SK-N-SH treated with all-trans-retinoic acid at 6 μM for 48 hours (cell line): Measurements from ENCODE around the gene TFDP3.
A peak's percentile ranks its signal among the peaks of the same experiment; 100 is the strongest.

Experiments
- ATAC-seq: fragments of 200-7000 bp; cut with Tn5 transposase; 3 replicates; pipeline ENCODE4 v1.9.1; 2020; ENCODE audit warnings: mild to moderate bottlenecking, moderate library complexity
- ARNTL ChIP-seq: fragments of 450-650 bp; formaldehyde crosslinking; IDR thresholded peaks from 2 replicates; pipeline ENCODE4 v1.5.0; 2020; ENCODE audit warnings: low read depth, mild to moderate bottlenecking, moderate library complexity, borderline replicate concordance
- BACH2 ChIP-seq: fragments of 250-450 bp; sonication (Bioruptor Pico); IDR thresholded peaks from 2 replicates; pipeline ENCODE4 v1.9.0; 2021; ENCODE audit warnings: mild to moderate bottlenecking, borderline replicate concordance
- CSDC2 ChIP-seq: fragments of 250-450 bp; sonication (Bioruptor Pico); IDR thresholded peaks from 2 replicates; pipeline ENCODE4 v1.5.0; 2020; ENCODE audit warnings: mild to moderate bottlenecking, moderate library complexity
- CSRNP3 ChIP-seq: fragments of 250-450 bp; sonication (Bioruptor Pico); IDR thresholded peaks from 2 replicates; pipeline ENCODE4 v1.5.1; 2021; ENCODE audit warnings: mild to moderate bottlenecking, moderate library complexity
- ESRRG ChIP-seq: fragments of 250-450 bp; sonication (Bioruptor Pico); IDR thresholded peaks from 2 replicates; pipeline ENCODE4 v1.6.1; 2021; ENCODE audit warnings: mild to moderate bottlenecking
- GLIS3 ChIP-seq: fragments of 250-450 bp; sonication (Bioruptor Pico); IDR thresholded peaks from 2 replicates; pipeline ENCODE4 v1.5.0; 2020; ENCODE audit warnings: mild to moderate bottlenecking, moderate library complexity
- ISL1 ChIP-seq: fragments of 250-450 bp; sonication (Bioruptor Pico); IDR thresholded peaks from 2 replicates; pipeline ENCODE4 v2.1.2; 2022; ENCODE audit warnings: mild to moderate bottlenecking, moderate library complexity
- OSR1 ChIP-seq: fragments of 250-450 bp; sonication (Bioruptor Pico); IDR thresholded peaks from 2 replicates; pipeline ENCODE4 v1.8.0; 2022; ENCODE audit warnings: moderate library complexity, mild to moderate bottlenecking, inconsistent platforms
- PPARA ChIP-seq: fragments of 250-450 bp; sonication (Bioruptor Pico); IDR thresholded peaks from 2 replicates; pipeline ENCODE4 v1.5.0; 2020; ENCODE audit warnings: mild to moderate bottlenecking, borderline replicate concordance
- RARB ChIP-seq: fragments of 250-450 bp; sonication (Bioruptor Pico); IDR thresholded peaks from 2 replicates; pipeline ENCODE4 v1.8.0; 2021; ENCODE audit warnings: mild to moderate bottlenecking, moderate library complexity
- SNAI2 ChIP-seq: fragments of 250-450 bp; sonication (Bioruptor Pico); IDR thresholded peaks from 2 replicates; pipeline ENCODE4 v1.5.0; 2020; ENCODE audit warnings: mild to moderate bottlenecking, moderate library complexity
- TOX ChIP-seq: fragments of 250-450 bp; sonication (Bioruptor Pico); IDR thresholded peaks from 2 replicates; pipeline ENCODE4 v1.8.0; 2021; ENCODE audit warnings: mild to moderate bottlenecking, moderate library complexity, borderline replicate concordance
- ZC3H10 ChIP-seq: fragments of 250-450 bp; sonication (Bioruptor Pico); IDR thresholded peaks from 2 replicates; pipeline ENCODE4 v1.5.1; 2021; ENCODE audit warnings: mild to moderate bottlenecking, moderate library complexity
- ZFP3 ChIP-seq: fragments of 250-450 bp; sonication (Bioruptor Pico); IDR thresholded peaks from 2 replicates; pipeline ENCODE4 v1.5.0; 2020; ENCODE audit warnings: mild to moderate bottlenecking, moderate library complexity
- ZNF565 ChIP-seq: fragments of 450-650 bp; formaldehyde crosslinking; conservative IDR thresholded peaks from 2 replicates; pipeline ENCODE4 v1.5.0; 2020; ENCODE audit warnings: low read depth, mild to moderate bottlenecking, moderate library complexity
- ZNF70 ChIP-seq: fragments of 450-650 bp; formaldehyde crosslinking; IDR thresholded peaks from 2 replicates; pipeline ENCODE4 v1.5.0; 2020; ENCODE audit warnings: mild to moderate bottlenecking, moderate library complexity
- ZNF8 ChIP-seq: fragments of 450-650 bp; formaldehyde crosslinking; IDR thresholded peaks from 2 replicates; pipeline ENCODE4 v1.5.0; 2020; ENCODE audit warnings: mild to moderate bottlenecking, moderate library complexity
- TF ChIP-seq, protein P1 (sequence below): fragments of 250-450 bp; sonication (Bioruptor Pico); IDR thresholded peaks from 2 replicates; pipeline ENCODE4 v1.8.0; 2021; ENCODE audit warnings: low read depth, mild to moderate bottlenecking, moderate library complexity, borderline replicate concordance
- TF ChIP-seq, protein P2 (sequence below): fragments of 250-450 bp; sonication (Bioruptor Pico); IDR thresholded peaks from 2 replicates; pipeline ENCODE4 v1.5.0; 2020; ENCODE audit warnings: mild to moderate bottlenecking, moderate library complexity
- TF ChIP-seq, protein P3 (sequence below): fragments of 250-450 bp; sonication (Bioruptor Pico); IDR thresholded peaks from 2 replicates; pipeline ENCODE4 v1.5.1; 2020; ENCODE audit warnings: low read depth, mild to moderate bottlenecking, moderate library complexity

TFDP3 gene

DNA sequence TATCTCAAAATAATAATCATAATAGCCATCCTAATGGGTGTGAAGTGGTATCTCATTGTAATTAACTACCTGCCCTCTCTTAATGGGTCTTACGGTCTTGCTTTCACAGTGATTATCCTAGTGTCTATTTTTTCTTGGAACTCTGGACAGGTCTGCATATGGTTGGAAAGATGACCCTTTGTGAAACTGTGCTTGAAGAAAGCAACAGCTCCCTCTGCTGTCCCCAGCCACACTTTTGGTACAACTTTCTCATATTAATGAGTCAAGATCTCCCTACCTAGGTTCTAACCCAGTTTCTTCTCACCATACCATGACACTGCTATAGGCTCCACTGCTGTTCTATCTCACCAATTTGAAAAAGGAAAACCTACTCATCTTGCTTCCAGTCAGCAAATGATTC lies 2.4 kb downstream of the TFDP3 start:
- TF ChIP-seq RARB (CRISPR knock-in tag) (no peak), ZFP3 (CRISPR knock-in tag) (no peak), GLIS3 (CRISPR knock-in tag) (no peak), BACH2 (CRISPR knock-in tag) (no peak)
- peak; percentile 48; the same call in 1 of the 3 replicates for ATAC-seq

DNA sequence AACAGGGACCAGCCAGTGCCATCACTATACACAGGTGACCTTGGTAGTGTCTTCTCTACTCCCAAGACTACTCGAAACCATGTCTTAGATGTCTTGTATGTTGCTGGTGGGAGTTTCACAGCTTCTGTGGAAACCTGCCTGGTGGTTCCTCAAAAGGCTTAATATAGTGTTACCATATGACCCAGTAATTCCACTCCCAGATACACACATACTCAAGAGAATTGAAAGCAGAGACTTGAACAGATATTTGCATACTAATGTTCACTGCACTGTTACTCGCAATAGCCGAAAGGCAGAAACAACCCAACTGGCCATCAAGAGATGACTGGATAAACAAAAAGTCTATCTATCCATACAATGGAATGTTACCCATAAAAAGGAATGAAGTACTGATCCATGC lies 3.1 kb downstream of the TFDP3 start:
- TF ChIP-seq TOX (CRISPR knock-in tag) = no peak
- TF ChIP-seq, protein P1, sequence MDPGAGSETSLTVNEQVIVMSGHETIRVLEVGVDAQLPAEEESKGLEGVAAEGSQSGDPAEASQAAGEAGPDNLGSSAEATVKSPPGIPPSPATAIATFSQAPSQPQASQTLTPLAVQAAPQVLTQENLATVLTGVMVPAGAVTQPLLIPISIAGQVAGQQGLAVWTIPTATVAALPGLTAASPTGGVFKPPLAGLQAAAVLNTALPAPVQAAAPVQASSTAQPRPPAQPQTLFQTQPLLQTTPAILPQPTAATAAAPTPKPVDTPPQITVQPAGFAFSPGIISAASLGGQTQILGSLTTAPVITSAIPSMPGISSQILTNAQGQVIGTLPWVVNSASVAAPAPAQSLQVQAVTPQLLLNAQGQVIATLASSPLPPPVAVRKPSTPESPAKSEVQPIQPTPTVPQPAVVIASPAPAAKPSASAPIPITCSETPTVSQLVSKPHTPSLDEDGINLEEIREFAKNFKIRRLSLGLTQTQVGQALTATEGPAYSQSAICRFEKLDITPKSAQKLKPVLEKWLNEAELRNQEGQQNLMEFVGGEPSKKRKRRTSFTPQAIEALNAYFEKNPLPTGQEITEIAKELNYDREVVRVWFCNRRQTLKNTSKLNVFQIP (CRISPR knock-in tag) = no peak
- no peak for TF ChIP-seq ARNTL (CRISPR knock-in tag)
- TF ChIP-seq ZFP3 (CRISPR knock-in tag) = no peak
- TF ChIP-seq, protein P2, sequence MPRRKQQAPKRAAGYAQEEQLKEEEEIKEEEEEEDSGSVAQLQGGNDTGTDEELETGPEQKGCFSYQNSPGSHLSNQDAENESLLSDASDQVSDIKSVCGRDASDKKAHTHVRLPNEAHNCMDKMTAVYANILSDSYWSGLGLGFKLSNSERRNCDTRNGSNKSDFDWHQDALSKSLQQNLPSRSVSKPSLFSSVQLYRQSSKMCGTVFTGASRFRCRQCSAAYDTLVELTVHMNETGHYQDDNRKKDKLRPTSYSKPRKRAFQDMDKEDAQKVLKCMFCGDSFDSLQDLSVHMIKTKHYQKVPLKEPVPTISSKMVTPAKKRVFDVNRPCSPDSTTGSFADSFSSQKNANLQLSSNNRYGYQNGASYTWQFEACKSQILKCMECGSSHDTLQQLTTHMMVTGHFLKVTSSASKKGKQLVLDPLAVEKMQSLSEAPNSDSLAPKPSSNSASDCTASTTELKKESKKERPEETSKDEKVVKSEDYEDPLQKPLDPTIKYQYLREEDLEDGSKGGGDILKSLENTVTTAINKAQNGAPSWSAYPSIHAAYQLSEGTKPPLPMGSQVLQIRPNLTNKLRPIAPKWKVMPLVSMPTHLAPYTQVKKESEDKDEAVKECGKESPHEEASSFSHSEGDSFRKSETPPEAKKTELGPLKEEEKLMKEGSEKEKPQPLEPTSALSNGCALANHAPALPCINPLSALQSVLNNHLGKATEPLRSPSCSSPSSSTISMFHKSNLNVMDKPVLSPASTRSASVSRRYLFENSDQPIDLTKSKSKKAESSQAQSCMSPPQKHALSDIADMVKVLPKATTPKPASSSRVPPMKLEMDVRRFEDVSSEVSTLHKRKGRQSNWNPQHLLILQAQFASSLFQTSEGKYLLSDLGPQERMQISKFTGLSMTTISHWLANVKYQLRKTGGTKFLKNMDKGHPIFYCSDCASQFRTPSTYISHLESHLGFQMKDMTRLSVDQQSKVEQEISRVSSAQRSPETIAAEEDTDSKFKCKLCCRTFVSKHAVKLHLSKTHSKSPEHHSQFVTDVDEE = no peak
- no peak for TF ChIP-seq ZNF70 (CRISPR knock-in tag)
- no peak for TF ChIP-seq OSR1
- no peak for TF ChIP-seq CSRNP3 (CRISPR knock-in tag)
- no peak for TF ChIP-seq ISL1 (CRISPR knock-in tag)
- TF ChIP-seq RARB (CRISPR knock-in tag) = no peak
- no peak for TF ChIP-seq CSDC2 (CRISPR knock-in tag)
- no peak for TF ChIP-seq ESRRG
- no peak for TF ChIP-seq PPARA (CRISPR knock-in tag)
- TF ChIP-seq, protein P3, sequence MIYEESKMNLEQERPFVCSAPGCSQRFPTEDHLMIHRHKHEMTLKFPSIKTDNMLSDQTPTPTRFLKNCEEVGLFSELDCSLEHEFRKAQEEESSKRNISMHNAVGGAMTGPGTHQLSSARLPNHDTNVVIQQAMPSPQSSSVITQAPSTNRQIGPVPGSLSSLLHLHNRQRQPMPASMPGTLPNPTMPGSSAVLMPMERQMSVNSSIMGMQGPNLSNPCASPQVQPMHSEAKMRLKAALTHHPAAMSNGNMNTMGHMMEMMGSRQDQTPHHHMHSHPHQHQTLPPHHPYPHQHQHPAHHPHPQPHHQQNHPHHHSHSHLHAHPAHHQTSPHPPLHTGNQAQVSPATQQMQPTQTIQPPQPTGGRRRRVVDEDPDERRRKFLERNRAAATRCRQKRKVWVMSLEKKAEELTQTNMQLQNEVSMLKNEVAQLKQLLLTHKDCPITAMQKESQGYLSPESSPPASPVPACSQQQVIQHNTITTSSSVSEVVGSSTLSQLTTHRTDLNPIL (CRISPR knock-in tag) = no peak
- no peak for ATAC-seq

DNA sequence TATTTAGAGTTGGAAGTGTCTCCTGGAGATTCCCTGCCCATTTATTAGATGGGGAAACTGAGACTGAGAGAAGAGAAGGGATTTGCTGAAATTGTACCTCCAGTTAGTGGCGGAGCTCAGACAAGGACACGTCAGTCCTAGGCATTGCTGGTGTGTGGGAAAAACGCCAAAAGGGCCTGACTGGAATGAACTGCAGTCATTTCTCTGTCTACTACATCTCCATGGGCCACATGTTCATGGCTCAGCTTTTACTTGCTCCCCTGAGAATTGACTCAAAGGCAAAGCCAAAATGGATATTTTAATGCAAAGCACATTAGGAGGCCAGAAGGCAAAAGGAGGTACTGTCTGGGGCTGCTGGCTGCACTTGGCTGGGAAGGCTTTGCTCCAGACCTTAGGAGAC lies 3.9 kb downstream of the TFDP3 start:
- no peak for ATAC-seq
- no peak for TF ChIP-seq ZNF8 (CRISPR knock-in tag)
- no peak for TF ChIP-seq BACH2 (CRISPR knock-in tag)
- no peak for TF ChIP-seq ISL1 (CRISPR knock-in tag)
- no peak for TF ChIP-seq ARNTL (CRISPR knock-in tag)
- no peak for TF ChIP-seq TOX (CRISPR knock-in tag)
- TF ChIP-seq, protein P2 = no peak
- TF ChIP-seq, protein P3 (CRISPR knock-in tag) = no peak
- TF ChIP-seq GLIS3 (CRISPR knock-in tag) = no peak
- no peak for TF ChIP-seq SNAI2 (CRISPR knock-in tag)
- TF ChIP-seq ZC3H10 (CRISPR knock-in tag) = no peak
- TF ChIP-seq, protein P1 (CRISPR knock-in tag) = no peak
- no peak for TF ChIP-seq RARB (CRISPR knock-in tag)
- TF ChIP-seq ZNF70 (CRISPR knock-in tag) = no peak
- no peak for TF ChIP-seq ZNF565 (CRISPR knock-in tag)
- TF ChIP-seq PPARA (CRISPR knock-in tag) = no peak
